ENCODE data around the gene C1orf115.
"Not testable (repeated sequence)": the region's sequence is repeated elsewhere in the genome, so short reads cannot be mapped to it uniquely, and the experiment has no call there.

The C1orf115 gene

DNA sequence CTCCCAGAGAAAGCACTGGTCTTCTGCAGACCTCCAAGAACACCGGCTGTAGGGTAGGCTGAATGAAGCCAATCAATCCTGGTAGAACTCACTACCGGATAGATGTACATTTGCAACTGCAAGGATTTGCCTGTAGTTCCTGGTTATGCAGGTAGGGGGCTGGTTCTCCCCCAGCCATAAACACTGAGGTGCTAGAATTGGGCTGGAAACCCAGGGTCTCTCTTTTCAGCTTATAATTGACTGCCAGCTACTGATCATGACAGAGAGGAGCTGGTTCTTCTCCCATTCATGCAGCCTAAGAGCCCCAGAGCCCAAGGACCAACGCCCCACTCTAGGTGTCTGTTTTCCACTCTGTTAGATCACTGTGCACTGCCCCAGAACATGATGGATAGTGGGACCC is 36.5 kb downstream of the C1orf115 start:
- no peak for DNase-seq (ENCODE audit: low read depth)

DNA sequence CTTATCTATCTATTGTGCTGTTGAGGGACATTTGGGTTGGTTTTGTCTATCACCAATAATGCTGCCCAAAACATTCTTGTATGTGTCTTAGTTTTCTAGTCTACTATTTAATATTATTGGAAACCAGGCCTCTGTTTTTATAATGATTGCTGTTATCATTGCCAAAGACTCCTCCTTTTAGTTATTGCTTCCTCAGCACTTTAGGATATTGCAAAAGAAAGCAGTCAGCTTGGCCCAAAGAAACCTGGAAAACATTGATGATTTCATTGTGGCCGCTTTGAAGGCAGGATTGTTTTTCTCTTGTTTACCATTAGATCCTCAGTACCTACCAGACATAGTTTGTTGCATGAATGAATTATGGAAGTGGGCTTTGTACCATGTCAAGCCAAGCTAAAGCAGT is 37.4 kb downstream of the C1orf115 start:
- DNase-seq (ENCODE audit: low read depth), result no peak

DNA sequence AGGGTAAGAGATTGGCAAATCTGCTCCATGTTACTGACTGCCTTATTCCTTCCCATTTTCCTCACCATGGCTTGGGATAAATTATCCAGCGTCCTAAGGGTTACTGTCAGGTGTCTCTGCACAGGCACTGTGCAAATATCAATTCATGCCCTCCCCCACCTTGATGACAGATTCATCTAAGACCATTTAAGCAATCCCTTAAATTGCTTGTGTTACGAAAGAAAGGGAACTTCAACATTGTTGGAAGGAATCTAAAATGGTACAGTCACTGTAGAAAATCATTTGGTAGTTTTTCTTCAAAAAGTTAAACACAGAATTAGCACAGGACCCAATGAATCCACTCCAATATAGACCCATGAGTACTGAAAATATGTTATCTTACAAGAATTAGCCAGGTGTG is 40.3 kb downstream of the C1orf115 start:
- no peak for DNase-seq (ENCODE audit: low read depth)

DNA sequence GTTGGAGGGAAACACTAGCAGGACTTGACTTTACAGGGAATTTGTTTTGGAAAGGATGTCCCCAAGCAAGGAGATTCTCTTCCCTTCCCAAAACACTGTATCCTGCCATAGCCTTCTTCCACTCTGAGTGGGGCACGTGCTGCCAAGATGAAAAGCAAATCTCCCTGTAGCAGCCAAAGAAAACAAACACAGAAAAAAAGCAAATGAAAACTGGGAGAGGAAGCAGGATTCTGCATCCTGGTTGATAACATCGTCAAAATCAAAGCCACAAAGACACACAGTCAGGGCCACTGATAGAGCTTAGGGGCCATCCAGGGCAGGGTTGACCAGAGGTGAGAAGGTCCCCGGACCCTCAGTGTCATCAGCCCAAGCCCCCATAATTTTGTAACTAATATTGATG is 42.0 kb downstream of the C1orf115 start:
- no peak for DNase-seq (ENCODE audit: low read depth)

DNA sequence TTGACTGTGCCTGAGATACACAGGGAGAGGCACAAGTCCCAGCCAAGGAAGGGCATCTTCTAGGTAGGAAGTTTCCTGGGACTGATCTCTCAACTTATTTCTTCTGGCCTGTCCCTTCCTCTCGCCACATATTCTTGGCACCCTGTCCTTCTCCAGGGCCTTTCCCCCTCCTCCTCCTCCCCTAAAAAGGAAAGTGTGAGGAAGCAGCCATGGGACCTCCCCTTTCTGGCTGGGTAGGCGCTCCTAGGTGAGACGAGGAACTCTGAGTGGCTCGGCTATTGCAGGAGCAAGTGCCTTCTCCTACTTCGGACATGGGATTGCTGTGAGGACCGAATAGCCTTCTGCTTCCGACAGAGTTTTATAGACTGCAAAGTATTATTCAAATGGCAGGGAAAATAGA is 42.5 kb downstream of the C1orf115 start:
- DNase-seq (ENCODE audit: low read depth), result no peak

DNA sequence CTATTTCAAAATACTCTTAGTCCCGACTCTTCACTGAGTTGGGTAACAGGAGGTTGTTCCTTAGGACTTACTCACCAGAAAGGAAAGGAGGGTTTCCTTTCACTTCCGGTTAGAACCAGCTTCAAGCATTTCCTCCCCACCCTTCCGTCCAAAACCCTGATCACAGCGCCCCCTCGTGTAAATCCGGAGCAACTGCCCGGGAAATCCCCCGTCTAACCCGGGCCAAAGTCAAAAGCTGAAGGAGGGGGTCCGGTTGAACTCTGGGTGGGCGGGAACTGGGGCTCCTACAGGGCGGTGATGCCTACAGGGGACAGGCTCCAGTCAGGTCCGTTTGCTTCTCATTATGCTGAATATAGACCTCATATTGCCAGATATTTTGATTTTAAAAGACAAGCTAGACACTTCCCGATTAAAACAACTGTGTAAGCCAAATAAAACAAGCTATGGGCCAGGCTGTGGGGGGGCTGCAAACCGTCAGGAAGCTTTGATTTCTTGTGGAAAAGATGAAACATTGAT is 43.0 kb downstream of the C1orf115 start:
- DNase-seq (ENCODE audit: low read depth), result peak; percentile 95

DNA sequence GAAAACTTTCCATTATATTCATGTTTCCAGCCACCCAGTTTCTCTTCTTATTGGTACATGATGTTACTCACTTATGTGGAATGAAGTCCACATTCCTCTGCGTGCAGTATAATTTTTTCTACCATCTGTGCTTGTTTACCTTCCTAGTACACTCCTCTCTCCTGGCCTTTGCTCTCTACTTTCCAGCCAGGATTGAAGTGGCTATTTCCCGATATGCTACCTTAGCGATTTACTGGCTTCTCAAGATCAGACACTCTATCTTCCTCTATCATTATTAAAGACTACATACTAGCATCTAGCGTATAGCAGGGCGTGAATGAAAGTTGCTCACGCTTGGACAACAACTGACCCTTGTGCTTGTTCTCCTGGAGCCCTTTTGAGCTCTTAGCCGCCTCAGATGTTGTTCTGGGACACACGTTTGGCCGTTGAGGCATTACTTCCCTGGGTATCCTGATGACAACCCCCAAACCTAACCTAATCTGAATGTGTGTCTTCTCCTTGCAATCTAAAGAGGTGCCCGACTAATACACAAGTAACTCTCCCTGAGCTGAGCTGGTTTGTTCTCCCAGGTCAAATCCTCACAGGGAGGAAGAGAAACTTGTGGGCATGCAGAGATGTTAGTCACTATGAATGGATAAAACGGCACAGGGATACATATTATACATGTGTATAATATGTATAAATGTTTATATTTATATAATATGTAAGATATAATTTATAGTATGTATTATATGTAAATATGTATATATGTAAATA is 44.6 kb downstream of the C1orf115 start:
- DNase-seq (ENCODE audit: low read depth), result peak; percentile 85

DNA sequence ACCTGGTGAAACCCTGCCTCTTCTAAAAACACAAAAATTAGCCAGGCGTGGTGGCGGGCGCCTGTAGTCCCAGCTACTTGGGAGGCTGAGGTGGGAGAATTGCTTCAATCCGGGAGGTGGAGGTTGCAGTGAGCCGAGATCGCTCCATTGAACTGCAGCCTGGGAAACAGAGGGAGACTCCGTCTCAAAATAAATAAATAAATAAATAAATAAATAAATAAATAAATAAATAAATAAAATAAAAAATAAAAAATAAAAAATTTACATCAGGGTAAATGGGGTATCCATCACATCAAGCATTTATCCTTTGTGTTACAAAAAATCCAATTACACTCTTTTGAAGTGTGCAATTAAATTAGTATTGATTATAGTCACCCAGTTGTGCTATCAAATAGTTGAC is 46.1 kb downstream of the C1orf115 start:
- DNase-seq (ENCODE audit: low read depth), result not testable (repeated sequence)

DNA sequence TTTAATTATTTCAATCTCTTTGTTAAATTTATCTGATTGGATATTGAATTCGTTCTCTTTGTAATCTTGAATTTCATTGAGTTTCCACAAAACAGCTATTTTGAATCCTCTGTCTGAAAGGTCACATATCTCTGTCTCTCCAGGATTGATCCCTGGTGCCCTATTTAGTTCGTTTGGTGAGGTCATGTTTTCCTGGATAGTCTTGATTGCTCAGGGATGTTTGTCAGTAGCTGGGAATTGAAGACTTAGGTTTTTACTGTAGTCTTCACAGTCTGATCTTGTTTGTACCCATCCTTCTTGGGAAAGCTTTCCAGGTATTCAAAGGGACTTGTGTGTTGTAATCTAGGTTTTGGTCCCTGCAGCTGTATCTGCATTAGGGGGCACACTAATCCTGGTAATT is 51.2 kb downstream of the C1orf115 start:
- no peak for DNase-seq (ENCODE audit: low read depth)

DNA sequence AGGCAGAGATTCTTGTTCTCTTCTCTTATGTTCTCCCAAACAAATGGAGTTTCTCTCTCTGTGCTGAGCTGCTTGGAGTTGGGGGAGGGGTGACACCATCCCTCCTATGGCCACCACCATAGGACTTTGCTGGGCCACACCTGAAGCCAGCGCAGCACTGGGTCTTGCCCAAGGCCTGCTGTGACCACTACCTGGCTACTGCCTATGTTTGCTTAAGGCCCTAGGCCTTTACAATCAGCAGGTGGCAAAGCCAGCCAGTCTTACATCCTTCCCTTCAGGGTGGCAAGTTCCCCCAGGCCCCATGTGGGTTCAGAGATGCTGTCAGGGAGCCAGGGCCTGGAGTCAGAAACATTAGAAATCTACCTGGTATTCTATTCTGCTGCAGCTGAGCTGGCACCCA is 51.7 kb downstream of the C1orf115 start:
- DNase-seq (ENCODE audit: low read depth), result no peak

DNA sequence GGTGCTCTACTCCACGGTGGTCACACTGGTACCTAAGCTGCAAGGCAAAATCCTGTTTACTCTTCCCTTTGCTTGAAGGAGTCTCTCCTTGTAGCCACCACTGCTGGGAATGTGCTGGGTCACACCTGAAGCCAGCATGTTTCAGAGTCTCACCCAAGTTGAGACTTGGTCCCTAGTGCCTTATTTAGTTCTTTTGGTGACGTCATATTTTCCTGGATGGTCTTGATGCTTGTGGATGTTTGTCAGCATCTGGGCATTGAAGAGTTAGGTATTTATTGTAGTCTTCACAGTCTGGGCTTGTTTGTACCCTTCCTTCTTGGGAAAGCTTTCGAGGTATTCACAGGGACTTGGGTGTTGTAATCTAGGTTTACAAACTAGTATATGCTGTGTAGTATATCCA is 52.4 kb downstream of the C1orf115 start:
- DNase-seq (ENCODE audit: low read depth), result no peak

DNA sequence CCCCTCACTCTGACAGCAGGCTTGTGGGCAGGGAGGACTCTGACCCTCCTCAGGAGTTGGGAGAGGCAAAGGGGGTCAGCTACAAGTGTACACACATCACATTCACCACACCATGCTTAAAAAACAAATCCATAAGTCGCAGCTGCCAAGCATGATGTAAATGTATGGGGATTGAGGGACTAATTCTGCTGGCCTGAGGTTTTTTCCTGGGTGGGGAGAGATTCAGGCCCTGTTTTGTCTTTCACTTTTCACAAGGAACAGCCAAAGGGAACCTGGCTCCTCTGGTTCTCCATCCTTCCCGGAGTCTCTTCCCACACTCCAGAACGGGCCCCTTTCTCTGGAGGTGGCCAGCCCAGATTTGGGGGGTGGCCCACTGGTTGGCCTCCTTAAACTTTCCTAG is 56.7 kb downstream of the C1orf115 start:
- no peak for DNase-seq (ENCODE audit: low read depth)

DNA sequence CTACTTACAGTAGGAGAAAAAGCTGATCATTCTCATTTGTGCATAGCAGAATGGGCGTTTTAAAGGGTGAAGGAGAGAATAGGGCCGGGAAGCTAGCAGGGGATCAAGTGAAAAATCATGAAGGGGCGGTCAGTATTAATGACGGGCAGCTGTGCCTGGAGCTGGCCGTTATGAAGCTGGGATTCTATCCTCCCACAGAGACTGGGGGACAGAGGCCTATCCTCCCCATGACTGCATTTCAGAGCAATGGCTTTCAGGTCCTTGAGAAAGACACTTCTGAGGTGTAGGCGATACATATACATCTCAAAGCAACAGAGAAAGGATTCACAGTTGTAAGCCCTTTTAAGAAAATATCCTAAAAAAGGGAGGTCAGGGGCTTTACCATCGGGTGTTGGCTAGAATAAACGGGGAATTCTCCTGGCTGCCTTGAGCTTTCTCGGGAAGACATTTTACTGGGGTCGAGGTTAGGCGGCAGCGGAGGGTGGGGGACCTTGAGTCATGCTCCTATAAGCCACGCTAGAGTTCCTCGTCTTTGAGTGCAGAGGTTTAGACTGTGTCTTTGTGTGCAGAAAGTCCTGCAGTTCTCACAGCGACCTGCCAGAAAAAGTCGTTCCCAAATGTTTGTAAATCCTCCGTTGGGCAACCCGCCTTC is 57.4 kb downstream of the C1orf115 start:
- DNase-seq (ENCODE audit: low read depth), result no peak

DNA sequence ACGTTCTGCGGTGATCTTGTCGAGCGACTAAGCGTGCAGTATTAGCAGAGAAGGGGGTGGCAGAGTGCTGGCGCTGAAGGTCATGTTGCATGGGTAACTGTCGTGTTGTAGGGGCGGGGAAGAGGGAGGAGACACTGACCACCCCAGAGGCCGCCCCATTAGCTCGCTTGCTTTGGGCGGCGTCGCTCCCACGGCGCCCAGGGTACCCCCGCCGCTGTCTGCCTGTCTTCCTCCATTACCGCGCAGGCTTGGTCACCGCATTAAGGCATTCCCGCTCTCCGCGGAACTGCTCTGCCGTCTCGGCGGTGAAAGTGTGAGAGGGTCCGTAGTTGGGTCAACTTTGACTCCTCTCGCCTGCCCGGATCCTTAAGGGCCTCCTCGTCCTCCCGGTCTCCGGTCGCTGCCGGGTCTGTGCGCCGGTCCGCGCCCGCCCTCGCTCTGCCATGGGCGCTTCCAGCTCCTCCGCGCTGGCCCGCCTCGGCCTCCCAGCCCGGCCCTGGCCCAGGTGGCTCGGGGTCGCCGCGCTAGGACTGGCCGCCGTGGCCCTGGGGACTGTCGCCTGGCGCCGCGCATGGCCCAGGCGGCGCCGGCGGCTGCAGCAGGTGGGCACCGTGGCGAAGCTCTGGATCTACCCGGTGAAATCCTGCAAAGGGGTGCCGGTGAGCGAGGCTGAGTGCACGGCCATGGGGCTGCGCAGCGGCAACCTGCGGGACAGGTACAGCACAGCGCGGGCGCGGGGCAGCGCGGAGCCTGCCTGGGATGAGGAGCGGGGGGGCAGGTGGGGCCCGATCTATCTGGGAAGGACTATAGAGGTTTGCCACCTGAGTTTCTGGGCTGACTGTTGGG is 58.1 kb downstream of the C1orf115 start, which contains the start of gene MTARC2:
MTARC2 (plus strand) TSS at position 234 of the 846 bp plus-strand sequence; CDS start at position 444, 210 bp downstream.
- DNase-seq (ENCODE audit: low read depth), result peak; percentile 45

Data from amniotic epithelial cell (primary cell).